HT-29 (cell line): ENCODE measurements around the gene BRINP1. TPM values are rescaled to one million over a fixed set of nuclear protein-coding genes. Genes with fewer than 3 reads are reported as not detected.

Experiments
- DNase-seq: peaks from one replicate; pipeline ENCODE4 v3.0.0-alpha.2; 2015; ENCODE audit warnings: low spot score
- total RNA-seq: library from RNA; depleted of rRNA; stranded (reverse); fragments of >200 nt; shearing (Covaris generic); gene quantifications from 2 replicates; pipeline ENCODE4 v1.2.3, GENCODE V29; 2014

The BRINP1 gene
- total RNA-seq, 1 experiment from 2014 or later = not detected

- no peak for DNase-seq
These were observed 25.9 kb downstream of the BRINP1 start for GRCh38 chr9:119343059-119343990.

GRCh38 chr9:119339056-119339455, 30.2 kb downstream of the BRINP1 start:
- DNase-seq = no peak

GRCh38 chr9:119337573-119337972, 31.7 kb downstream of the BRINP1 start:
- no peak for DNase-seq

- DNase-seq = no peak
These were observed 34.5 kb downstream of the BRINP1 start for GRCh38 chr9:119334745-119335144.

GRCh38 chr9:119333507-119334229, 35.6 kb downstream of the BRINP1 start:
- DNase-seq = no peak

GRCh38 chr9:119332522-119332921, 36.7 kb downstream of the BRINP1 start:
- DNase-seq = no peak

- DNase-seq = no peak
These were observed 47.1 kb downstream of the BRINP1 start for GRCh38 chr9:119322184-119322583.

- DNase-seq = no peak
These were observed 50.9 kb downstream of the BRINP1 start for GRCh38 chr9:119318371-119318770.

GRCh38 chr9:119313846-119314245, 55.4 kb downstream of the BRINP1 start:
- no peak for DNase-seq

- no peak for DNase-seq
These were observed 58.5 kb downstream of the BRINP1 start for GRCh38 chr9:119310741-119311140.

- no peak for DNase-seq
These were observed 61.8 kb downstream of the BRINP1 start for GRCh38 chr9:119307471-119307870.

- no peak for DNase-seq
These were observed 64.7 kb downstream of the BRINP1 start for GRCh38 chr9:119304555-119304954.

GRCh38 chr9:119302988-119303698, 66.1 kb downstream of the BRINP1 start:
- no peak for DNase-seq

GRCh38 chr9:119298076-119298853, 71.0 kb downstream of the BRINP1 start:
- DNase-seq = no peak

GRCh38 chr9:119291554-119291953, 77.7 kb downstream of the BRINP1 start:
- DNase-seq = no peak

GRCh38 chr9:119289740-119290433, 79.3 kb downstream of the BRINP1 start:
- DNase-seq = peak; percentile 81

GRCh38 chr9:119284587-119285337, 84.5 kb downstream of the BRINP1 start:
- DNase-seq = no peak

- no peak for DNase-seq
These were observed 85.1 kb downstream of the BRINP1 start for GRCh38 chr9:119284118-119284517.

- no peak for DNase-seq
These were observed 86.0 kb downstream of the BRINP1 start for GRCh38 chr9:119283078-119283794.
